HG02798 (cell line): ENCODE results near the gene CARS2.
"Not testable (repeated sequence)": the region's sequence is repeated elsewhere in the genome, so short reads cannot be mapped to it uniquely, and the experiment has no call there.

Source experiments
- ATAC-seq: cut with Tn5 transposase; IDR thresholded peaks from one replicate; pipeline ENCODE4 v1.9.1; 2021; ENCODE audit warnings: mild to moderate bottlenecking; ENCODE audit not compliant: unreplicated experiment, poor library complexity

CARS2 gene

DNA sequence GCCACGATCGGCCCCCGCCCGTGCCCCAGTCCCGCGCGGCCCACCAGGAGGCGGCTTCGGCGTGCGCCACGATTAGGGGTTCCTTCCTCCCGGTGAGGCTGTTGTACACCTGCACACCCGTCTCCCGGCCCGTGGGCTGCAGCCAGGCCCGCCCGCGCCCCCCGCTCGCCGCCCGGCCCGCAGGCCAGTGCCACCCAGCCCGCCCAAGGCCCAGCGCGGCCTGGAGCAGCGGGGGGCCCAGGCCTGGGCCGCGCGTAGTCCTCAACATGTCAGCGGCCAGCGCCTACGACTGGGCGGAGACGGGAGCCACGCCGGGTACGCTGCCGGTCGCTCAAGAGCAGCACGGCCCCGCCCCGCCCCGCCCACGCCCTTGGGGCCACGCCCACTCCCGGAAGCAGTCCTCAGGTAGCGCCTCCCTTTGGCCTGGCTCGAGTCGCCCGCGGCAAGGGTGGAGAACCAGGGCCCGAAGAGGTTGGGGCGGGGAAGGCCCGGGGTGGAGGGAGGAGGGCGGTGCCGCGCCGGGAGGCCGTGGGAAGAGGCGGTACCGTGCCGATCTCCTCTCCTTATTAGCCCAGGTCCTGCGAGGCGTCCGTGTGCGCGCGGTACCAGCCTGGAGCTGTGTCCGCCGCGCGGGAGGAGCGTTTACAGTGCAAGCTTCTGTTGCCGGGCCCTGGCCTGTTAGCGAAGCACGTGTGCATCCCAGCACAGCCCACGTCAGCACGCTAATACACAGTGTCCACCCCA is at the start of gene CARS2:
TSS of gene CARS2 (minus strand) at position 291 of the 744 bp plus-strand sequence. CDS start at position 268, 23 bp downstream.
- peak; percentile 97 for ATAC-seq

DNA sequence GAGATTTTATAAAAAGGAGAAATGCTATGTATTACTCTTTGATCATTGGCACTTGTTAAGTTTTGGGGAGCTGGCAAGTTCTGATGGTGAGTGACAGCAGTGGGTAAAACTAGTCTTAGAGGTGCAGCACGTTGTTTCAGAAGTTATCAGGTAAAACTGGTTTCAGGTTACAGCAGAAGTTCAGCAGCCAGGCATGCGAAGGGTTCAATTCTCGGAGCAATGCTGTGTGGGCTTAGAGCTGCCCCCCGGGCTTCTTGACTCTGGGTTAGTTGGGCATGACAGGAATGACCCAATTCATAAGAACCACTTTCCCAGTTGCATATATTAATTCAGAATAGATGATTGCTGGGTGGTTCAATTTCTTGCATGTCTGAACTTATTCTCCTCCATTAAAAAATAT is 42.4 kb upstream of the CARS2 start:
- ATAC-seq, result no peak

DNA sequence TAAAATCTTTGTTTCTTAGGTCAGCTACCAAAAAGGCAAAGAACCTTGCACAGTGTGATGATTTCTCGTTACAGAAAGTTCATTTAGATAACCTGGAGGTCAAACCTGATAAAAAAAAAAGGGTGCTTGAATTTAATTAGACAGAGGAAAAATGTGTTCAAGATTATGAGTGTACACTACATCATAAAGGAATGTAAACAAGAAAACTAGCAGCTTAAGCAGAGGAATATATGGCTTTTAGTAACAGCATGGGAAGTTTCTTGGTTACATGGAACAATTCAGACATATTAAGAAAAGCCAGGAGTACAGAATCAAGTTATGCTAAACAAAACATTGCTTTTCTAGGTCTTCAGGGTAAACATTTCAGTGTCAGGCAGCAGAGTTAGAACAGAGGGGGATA is 40.5 kb upstream of the CARS2 start:
- no peak for ATAC-seq

GRCh38 chr13:110743687-110744086 is 37.8 kb upstream of the CARS2 start:
- no peak for ATAC-seq

DNA sequence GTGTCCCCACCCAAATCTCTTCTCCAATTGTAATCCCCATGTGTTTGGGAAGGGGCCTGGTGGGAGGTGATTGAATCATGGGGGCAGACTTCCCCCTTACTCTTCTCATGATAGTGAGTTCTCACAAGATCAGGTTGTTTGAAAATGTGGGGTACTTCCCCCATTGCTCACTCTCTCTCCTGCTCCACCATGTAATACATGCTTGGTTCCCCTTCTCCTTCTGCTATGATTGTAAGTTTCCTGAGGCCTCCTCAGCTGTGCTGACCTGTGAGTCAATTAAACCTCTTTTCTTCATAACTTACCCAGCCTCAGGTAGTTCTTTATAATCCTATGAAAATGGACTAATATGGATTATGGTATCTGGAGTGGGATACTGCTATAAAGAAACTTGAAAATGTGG is 31.6 kb upstream of the CARS2 start:
- ATAC-seq, result no peak

DNA sequence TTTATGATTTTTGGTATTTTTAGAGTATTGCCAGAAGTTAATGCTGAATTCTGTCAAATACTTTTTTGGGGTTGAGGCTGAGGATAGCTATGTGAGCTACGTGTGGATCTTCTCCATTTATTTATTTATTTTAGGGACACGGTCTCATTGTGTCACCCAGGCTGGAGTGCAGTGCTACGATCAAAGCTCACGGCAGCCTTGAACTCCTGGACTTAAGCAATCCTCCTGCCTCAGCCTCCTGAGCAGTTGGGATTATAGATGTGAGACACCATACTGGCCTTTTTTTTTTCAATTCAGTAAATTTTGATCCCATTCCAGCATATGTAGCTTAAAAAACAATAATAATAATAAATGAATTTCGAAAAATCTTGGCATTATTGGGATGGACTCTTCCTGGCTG is 28.6 kb upstream of the CARS2 start:
- ATAC-seq, result no peak

- no peak for ATAC-seq
Observed at GRCh38 chr13:110731072-110731471, 25.2 kb upstream of the CARS2 start.

GRCh38 chr13:110726726-110727125 is 20.8 kb upstream of the CARS2 start:
- peak; percentile 87 for ATAC-seq

GRCh38 chr13:110726153-110726552 is 20.2 kb upstream of the CARS2 start:
- ATAC-seq, result not testable (repeated sequence)

- ATAC-seq, result no peak
Observed at GRCh38 chr13:110723598-110723997, 17.7 kb upstream of the CARS2 start.

DNA sequence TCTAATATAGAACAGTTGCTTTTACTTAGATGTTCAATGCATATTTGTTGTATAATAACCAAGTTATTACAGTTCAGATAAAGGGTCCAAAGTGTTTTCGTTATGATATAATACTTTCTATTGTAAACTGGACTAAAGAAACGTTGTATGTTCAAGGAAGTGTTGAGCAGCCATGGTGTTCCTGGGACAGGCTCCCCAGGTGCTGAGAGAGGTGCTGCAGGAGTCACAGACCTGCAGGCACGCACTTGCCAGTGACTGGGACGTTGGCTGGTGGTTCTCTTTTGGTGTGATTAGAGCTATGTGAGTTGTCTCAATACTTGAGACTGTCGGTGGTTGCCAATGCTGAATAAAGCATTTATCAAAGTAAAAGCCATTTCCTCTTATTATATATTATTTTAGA is 17.1 kb upstream of the CARS2 start:
- no peak for ATAC-seq

GRCh38 chr13:110719036-110719710 is 13.3 kb upstream of the CARS2 start:
- ATAC-seq, result no peak

GRCh38 chr13:110716247-110716515 is 10.3 kb upstream of the CARS2 start:
- ATAC-seq, result no peak

DNA sequence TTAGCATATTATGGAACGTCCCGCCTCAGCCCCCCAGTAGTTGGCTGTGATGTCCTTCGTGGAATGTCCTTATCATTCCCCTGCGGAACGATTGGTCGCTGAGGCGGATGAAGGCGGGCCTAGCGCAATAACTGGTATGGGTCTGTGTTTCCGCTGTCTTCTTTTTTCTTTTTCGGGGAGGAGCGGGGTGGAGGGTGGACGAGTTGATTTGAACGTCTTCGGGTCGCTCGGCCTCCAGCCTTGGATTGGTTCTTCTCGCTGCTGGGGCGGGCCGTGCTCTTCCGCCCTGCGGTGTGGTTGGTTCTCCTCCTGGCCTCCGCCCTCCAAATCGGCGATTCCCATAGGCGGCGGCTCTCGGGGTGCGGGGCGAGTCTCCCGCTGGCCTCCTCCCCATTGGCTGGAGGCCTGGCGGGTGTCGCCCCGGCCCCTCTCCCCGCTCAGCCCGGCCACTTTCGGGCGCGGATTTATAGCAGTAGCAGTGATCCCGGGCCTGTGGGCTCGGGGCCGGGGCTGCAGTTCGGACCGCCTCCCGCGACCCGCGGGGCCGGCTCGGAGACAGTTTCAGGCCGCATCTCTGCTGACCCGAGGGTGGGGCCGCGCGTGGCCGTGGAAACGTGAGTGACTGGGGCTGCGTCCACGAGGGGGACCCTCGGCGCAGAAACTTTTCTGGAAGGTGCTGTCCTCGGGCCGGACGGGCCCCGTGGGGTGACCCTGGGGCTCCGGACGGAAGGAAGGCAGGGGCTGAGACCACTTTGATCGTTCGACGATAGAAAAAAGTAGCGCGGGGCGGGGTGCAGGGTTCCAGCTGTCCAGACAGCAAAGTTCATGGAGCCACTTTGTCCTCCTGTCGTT is 9.7 kb upstream of the CARS2 start:
- peak; percentile 60 for ATAC-seq

DNA sequence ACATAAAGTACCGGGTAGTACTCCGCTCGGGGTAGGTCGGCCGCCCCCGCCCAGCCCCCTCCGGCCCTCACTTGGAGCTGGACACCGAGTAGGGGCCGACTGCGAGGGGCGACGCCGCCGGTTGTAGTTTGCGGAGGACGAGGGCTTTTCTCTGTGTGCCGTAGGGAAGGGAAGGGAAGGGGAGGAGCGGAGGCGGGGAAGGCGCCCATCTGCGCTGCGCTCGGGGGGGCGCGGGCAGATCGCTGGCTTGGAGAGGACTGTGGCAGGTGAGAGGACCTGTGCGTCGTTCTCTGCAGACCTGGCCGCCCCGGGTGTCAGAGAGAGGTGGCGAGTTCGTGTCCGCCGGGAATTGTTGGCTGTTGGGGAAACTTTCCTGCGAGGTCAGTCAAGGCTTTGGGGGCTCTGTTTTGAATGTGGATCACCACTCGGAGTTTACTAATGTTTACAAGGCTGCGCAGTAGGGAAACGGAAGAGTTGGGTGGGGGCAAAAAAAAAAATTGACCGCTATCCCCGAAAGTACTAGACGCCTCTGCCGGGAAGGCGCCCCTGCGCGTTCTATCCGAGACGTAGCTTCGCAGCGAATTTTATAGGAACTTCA is 9.0 kb upstream of the CARS2 start:
- ATAC-seq, result peak; percentile 0

GRCh38 chr13:110713981-110714796 is 8.3 kb upstream of the CARS2 start:
- ATAC-seq, result no peak

DNA sequence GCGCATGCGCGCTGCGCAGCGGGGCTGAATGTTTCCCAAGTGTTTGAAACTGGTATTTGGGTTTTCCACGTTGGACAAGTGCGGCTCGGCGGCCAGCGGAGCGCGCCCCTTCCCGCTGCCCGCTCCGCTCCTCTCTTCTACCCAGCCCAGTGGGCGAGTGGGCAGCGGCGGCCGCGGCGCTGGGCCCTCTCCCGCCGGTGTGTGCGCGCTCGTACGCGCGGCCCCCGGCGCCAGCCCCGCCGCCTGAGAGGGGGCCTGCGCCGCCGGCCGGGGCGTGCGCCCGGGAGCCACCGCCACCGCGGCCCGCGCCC is 7.7 kb upstream of the CARS2 start, which contains the start of gene ING1:
TSS of gene ING1 (plus strand) at position 59 of the 311 bp plus-strand sequence. CDS start 450 bp downstream, outside the sequence.
- peak; percentile 0 for ATAC-seq

- peak; percentile 49 for ATAC-seq
Observed at GRCh38 chr13:110712849-110713641, 7.1 kb upstream of the CARS2 start.
